Activated CD4-positive, alpha-beta T cell treated with anti-CD3 and anti-CD28 coated beads for 1 hour (primary cell): Measurements from ENCODE around the gene MMS19.

Experiments
- DNase-seq: peaks from one replicate; pipeline ENCODE4 v3.0.0-alpha.2; 2020

The MMS19 gene

DNA sequence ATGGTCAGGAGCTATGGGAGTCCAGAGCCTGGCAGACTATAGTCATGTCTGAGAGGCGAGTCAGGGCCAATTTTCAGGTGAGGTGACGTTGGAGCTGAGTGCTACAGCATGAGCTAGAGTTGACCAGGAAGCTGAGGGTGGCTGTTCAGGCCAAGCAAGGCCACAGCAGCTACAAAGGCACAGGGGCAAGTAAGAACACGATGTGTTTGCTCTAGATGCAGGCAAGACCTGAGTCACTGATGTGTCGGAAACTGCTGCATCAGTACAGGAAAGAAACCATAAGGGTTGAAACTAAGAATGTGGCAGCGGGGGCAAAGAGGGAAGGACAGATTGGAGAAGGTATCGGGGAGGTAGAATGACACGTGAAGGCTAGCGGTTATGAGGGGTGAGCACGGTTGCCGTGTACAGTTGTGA lies 85.3 kb downstream of the MMS19 start:
- no peak for DNase-seq

DNA sequence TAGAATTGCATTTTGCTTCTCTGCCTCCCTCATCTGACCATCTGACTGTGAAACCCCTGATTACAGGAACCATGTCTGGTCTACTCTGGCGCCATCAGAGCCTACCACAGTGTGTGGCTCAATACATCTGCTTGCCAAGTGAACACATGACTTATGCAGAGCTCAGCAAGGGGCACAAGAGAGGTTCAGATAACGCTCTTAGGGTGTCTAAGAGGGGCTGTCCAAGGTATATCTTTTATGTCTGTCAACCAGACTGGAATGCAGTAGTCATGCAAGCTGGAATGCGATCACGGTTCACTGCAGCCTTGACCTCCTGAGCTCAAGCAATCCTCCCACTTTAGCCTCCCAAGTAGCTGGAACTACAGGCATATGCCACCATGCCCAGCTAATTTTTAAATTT lies 86.8 kb downstream of the MMS19 start:
- no peak for DNase-seq

DNA sequence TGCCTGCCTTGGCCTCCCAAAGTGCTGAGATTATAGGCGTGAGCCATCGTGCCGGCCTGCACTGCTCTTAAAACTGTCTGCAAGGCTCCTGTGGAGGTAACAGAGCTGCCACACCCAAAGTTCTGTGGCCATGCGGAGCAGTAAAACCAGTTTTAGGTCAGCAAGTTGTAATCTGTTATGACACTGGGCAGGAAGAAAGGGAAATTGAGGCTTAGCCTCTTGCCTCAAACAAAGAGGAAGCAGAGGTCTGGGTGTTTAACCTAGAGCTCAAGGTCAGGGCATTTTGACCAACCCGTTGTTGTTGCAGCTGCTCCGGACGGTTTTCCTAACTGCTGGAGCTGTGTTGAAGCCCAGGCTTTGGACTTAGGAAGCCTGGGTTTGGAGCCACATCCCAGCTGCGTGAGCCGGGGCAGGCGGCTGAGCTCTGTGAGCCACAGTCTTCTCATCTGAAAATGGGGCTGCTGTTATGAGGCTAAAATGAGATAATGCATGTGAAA lies 89.7 kb downstream of the MMS19 start:
- no peak for DNase-seq
